Testis (tissue), 2 donors: ENCODE results near the gene LUZP1.

Experiments
- CTCF ChIP-seq, 3 experiments: fragments of 450-650 bp in 2 of 3; fragments of 200-600 bp in 1 of 3; sonication (generic) in 1 of 3; IDR thresholded peaks; one replicate each; pipeline ENCODE4 v1.5.1; 2016 to 2019; ENCODE audit warnings: antibody characterized with exemption in 3 of 3, mild to moderate bottlenecking in 2 of 3, moderate library complexity in 1 of 3
- POLR2A ChIP-seq: fragments of 450-650 bp; IDR thresholded peaks from one replicate; pipeline ENCODE4 v1.6.1; 2017; ENCODE audit warnings: antibody characterized with exemption, mild to moderate bottlenecking, moderate library complexity

- TF ChIP-seq CTCF (IDR thresholded peaks at IDR 0.05), result no peak
- no peak for TF ChIP-seq POLR2A
Observed at GRCh38 chr1:23090056-23090455, 78.6 kb downstream of the LUZP1 start.
